SK-N-MC (cell line): Measurements from ENCODE around the gene ME2.

ENCODE experiments used
- EZH2 ChIP-seq: fragments of 200-600 bp; sonication (generic); IDR thresholded peaks from one replicate; pipeline ENCODE4 v1.6.1; 2017; ENCODE audit warnings: antibody characterized with exemption
- FOXP2 ChIP-seq: optimal IDR thresholded peaks from 2 replicates; pipeline ENCODE3; 2011; ENCODE audit warnings: mild to moderate bottlenecking, moderate library complexity; ENCODE audit not compliant: insufficient read depth; ENCODE audit errors: extremely low read length, control extremely low read depth
- POLR2AphosphoS5 ChIP-seq: IDR thresholded peaks from 2 replicates; pipeline ENCODE4 v1.6.1; 2012; ENCODE audit warnings: mild to moderate bottlenecking, low read depth, low read length, borderline replicate concordance

DNA sequence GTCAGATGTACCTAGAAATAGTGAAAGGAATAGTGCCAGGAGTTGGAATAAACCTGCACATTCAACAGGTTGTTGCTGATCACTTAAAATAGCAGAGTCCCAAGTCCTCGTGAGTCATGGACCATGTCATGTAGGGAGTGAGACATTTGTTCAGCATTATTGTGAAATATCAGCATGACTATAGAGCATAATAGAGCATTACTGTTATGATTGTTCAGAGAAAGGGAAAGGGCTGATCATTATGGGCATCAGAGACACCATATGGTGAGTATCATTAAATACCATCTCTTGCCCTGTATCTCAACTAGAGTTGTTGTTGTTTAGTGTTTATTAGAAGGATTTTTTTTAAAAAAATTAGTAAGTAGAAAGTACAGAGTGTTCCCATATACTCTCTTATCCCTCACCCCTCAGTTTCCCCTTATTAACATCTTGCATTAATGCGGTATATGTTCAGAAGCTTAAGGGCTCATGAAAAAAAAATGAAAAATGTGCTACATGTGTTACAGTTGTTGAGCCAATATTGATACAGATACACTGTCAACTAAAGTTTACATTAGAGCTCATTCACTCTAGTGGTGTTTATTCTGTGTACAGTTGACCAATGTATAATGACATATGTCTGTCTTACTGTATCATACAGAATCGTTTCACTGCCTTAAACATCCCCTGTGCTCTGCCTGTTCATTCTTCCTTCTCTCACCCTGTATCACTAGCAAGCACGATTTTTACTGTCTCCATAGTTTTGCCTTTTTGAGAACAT is 94.6 kb downstream of the ME2 start:
- TF ChIP-seq POLR2AphosphoS5 (no peak), EZH2 (no peak), FOXP2 (no peak)
